GF-D8 (cell line): ENCODE results near the gene MAGI2.
"Not testable (repeated sequence)": the region's sequence is repeated elsewhere in the genome, so short reads cannot be mapped to it uniquely, and the experiment has no call there.

Experiments
- DNase-seq: peaks from one replicate; lab custom pipeline; 2025; lab: John Stamatoyannopoulos, UW

Gene MAGI2

GRCh38 chr7:78635026-78635793, 818.3 kb downstream of the MAGI2 start:
- no peak for DNase-seq

GRCh38 chr7:78634093-78634492, 819.4 kb downstream of the MAGI2 start:
- no peak for DNase-seq

- DNase-seq = no peak
These were observed 832.5 kb downstream of the MAGI2 start for GRCh38 chr7:78620920-78621319.

- DNase-seq = no peak
These were observed 836.9 kb downstream of the MAGI2 start for GRCh38 chr7:78616539-78616938.

GRCh38 chr7:78609281-78609680, 844.2 kb downstream of the MAGI2 start:
- DNase-seq = no peak

GRCh38 chr7:78607099-78607498, 846.4 kb downstream of the MAGI2 start:
- DNase-seq = no peak

- no peak for DNase-seq
These were observed 848.3 kb downstream of the MAGI2 start for GRCh38 chr7:78605119-78605518.

- DNase-seq = no peak
These were observed 851.7 kb downstream of the MAGI2 start for GRCh38 chr7:78601728-78602127.

GRCh38 chr7:78594156-78594555, 859.3 kb downstream of the MAGI2 start:
- DNase-seq = no peak

- no peak for DNase-seq
These were observed 865.1 kb downstream of the MAGI2 start for GRCh38 chr7:78588393-78588792.

- DNase-seq = no peak
These were observed 865.9 kb downstream of the MAGI2 start for GRCh38 chr7:78587443-78588044.

- no peak for DNase-seq
These were observed 867.5 kb downstream of the MAGI2 start for GRCh38 chr7:78585980-78586379.

- no peak for DNase-seq
These were observed 874.8 kb downstream of the MAGI2 start for GRCh38 chr7:78578686-78579085.

- DNase-seq = not testable (repeated sequence)
These were observed 876.1 kb downstream of the MAGI2 start for GRCh38 chr7:78577174-78577952.

GRCh38 chr7:78576236-78576635, 877.2 kb downstream of the MAGI2 start:
- DNase-seq = no peak

GRCh38 chr7:78571292-78571691, 882.2 kb downstream of the MAGI2 start:
- no peak for DNase-seq

- no peak for DNase-seq
These were observed 884.8 kb downstream of the MAGI2 start for GRCh38 chr7:78568690-78569089.

GRCh38 chr7:78567836-78568235, 885.6 kb downstream of the MAGI2 start:
- no peak for DNase-seq

- no peak for DNase-seq
These were observed 887.7 kb downstream of the MAGI2 start for GRCh38 chr7:78565784-78566183.

- DNase-seq = no peak
These were observed 890.3 kb downstream of the MAGI2 start for GRCh38 chr7:78563191-78563590.

- no peak for DNase-seq
These were observed 891.3 kb downstream of the MAGI2 start for GRCh38 chr7:78562191-78562590.

GRCh38 chr7:78558566-78558965, 894.9 kb downstream of the MAGI2 start:
- no peak for DNase-seq

- DNase-seq = no peak
These were observed 909.5 kb downstream of the MAGI2 start for GRCh38 chr7:78543976-78544375.
